HG03103 (cell line): ENCODE results near the gene IRF2.
"Not testable (repeated sequence)": the region's sequence is repeated elsewhere in the genome, so short reads cannot be mapped to it uniquely, and the experiment has no call there.

Source experiments
- ATAC-seq: cut with Tn5 transposase; IDR thresholded peaks from one replicate; pipeline ENCODE4 v1.9.1; 2021; ENCODE audit warnings: low read depth; ENCODE audit not compliant: unreplicated experiment

Gene IRF2

DNA sequence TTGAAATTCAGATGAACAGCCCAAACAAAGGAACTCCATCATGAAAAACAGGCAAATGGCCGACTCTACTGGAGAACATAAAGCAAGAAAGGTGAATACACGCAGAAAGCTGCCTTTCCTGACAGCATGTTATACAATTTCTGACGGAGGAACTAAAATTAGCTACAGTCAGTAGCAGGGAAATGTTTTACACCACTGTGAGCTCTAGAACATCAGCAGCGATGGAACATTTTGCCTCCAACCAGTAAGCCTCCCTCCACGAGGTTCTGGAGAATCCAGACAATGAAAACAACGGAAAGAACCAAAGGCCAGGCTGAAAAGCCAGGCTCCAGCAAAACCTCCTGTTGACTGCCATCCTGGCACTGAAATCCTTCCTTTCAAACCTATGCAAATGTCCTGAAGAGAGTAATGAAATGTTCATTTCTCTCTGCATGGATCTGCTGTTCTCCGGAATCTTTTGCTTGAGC is 78.9 kb downstream of the IRF2 start:
- ATAC-seq = no peak

GRCh38 chr4:184392748-184393559 is 81.4 kb downstream of the IRF2 start:
- ATAC-seq = no peak

GRCh38 chr4:184392316-184392715 is 82.0 kb downstream of the IRF2 start:
- ATAC-seq = no peak

GRCh38 chr4:184389978-184390900 is 84.1 kb downstream of the IRF2 start:
- ATAC-seq = no peak

DNA sequence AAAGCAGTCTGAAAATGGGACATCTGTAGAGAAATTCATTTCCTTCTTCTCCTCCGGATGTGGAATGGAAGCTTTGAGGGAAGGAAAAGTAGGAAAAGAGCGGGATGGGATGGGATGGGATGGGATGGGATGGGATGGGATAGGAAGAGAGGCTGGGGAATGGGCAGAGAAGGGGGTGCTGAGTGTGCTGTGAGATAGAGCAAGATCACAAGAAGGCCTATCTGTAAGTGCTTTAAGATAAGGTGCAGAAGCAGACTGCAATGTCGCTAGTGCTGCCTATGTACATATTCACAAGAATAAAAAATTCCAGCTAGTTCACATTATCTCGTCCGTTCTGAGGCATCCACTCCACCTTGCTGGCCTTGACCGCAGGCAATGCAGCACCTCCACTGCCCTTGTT is 86.2 kb downstream of the IRF2 start:
- ATAC-seq = no peak

GRCh38 chr4:184387351-184387750 is 87.0 kb downstream of the IRF2 start:
- ATAC-seq = no peak

GRCh38 chr4:184386271-184386781 is 88.0 kb downstream of the IRF2 start:
- ATAC-seq = no peak

DNA sequence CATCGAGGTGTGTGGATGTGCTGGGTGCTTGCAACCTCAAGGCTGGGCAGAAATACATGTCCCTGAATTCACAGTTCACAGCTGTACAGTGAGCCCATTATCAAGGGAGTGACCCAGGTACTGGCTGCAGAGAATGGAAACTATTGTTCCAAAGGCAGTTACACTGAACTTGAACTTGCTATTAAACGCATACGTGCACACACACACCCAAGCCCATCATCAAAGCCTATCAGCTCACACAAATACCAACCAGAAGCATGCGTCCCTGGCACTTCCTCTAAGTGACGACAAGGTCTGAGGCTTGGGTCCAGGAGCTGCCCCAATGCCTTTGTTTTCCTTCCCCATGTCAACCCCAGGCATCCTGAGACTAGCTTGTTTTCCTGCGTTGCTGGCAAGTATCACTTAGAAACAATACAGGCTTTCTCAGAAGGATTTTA is 88.6 kb downstream of the IRF2 start:
- no peak for ATAC-seq

DNA sequence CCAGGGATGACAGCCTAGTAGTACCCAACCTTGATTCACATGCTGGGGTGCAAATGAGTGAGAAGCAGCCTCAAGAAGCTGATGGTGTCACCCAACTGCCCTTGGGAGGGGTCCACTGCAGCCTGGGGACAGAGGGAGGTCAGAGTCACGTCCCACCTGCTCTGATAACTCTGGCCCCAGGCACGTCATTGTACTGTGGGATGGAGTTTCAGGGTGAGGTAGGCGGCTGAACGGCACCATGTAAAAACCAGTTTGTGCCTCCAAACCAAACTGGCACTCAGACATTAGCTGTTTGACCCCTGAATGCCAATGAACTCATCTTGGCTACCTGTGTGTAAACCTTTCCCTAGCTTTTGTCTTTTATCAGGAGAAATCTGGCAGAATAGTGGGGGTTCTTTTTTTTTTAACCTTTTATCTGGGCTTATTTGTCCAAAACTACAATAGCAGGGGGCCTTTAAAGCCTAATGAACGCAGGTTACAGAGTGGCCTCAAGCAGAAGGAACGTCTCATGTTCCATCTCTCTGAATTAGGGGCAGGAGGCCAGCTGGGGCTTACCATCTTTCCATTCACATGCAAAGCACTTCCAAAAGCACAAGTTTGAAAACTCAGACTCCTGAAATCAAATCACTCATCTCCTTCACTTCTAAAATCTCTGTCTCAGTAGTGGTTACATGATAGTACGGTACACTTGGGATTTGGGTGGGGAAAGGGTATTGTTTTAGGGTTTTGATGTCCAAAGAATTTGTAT is 89.4 kb downstream of the IRF2 start:
- ATAC-seq = peak; percentile 9

DNA sequence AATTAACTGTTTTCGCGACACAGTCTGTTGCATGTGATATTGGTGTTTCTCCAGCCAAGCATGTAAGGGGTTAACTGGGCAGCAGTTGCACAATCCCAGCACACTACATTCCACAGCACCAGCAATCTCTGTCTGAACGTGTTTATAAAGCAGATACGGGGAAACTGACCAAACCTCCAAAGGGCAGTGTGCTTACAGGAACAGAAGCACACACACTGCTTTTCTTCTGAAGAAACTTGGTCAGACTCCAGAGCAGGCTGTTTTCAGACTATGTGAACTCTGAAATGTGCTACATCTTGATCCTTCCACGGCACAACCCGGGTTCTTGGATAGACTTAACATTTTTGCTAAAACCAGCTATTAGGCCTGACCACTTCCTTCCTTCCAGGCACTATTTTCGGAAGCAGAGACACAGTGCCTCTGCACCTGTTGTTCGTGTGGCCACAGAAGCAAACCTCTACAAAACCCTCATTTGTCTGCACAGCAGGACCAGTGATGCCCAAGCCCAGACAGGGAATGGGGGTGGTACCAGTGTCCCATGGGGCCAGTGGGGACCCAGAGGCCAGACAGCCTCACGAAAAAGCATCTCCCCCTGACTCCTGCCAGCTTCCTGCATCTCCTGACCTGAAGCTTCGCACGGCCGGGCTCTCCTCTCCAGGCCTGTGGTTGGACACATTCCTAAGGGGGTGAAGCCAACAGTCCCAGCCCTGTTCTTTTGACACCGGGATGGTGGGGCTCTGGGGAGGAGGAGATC is 90.1 kb downstream of the IRF2 start:
- ATAC-seq = peak; percentile 67

- ATAC-seq = no peak
Measured at GRCh38 chr4:184383497-184384055, 90.8 kb downstream of the IRF2 start.

DNA sequence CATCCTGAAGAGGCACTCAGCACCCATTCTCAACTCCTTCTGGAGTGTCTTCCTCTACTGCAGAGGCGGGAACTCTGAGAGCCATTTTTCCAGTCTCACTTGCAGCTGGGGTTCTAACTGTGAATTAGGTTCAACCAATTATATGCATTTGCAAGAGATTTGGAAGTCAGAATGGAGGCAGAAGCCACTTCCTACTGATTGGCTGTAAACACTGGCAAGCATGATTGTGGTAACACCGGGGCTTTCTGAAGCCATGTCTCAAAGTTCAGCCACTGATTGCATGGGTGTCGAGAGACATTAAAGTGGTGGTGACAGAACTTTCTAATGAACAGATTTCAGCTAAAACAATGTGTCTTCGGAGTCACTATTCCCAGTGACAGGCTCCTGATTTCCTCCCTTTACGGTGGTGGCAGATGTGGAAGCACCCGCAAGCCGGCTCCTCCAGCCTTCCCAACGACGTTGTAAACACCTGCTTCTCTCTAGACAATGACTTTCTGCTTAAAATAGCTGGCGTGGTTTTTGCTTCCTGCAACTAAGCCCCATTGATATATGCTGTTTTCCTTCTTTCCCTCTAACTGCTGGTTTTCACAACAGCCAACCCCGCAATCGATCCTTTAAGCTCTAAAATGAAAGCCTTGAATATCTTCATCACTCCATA is 92.0 kb downstream of the IRF2 start:
- ATAC-seq = no peak

GRCh38 chr4:184380707-184381106 is 93.6 kb downstream of the IRF2 start:
- ATAC-seq = no peak

- not testable (repeated sequence) for ATAC-seq
Measured at GRCh38 chr4:184380214-184380613, 94.1 kb downstream of the IRF2 start.

GRCh38 chr4:184376923-184377322 is 97.4 kb downstream of the IRF2 start:
- no peak for ATAC-seq

GRCh38 chr4:184376126-184376838 is 98.1 kb downstream of the IRF2 start:
- ATAC-seq = no peak

DNA sequence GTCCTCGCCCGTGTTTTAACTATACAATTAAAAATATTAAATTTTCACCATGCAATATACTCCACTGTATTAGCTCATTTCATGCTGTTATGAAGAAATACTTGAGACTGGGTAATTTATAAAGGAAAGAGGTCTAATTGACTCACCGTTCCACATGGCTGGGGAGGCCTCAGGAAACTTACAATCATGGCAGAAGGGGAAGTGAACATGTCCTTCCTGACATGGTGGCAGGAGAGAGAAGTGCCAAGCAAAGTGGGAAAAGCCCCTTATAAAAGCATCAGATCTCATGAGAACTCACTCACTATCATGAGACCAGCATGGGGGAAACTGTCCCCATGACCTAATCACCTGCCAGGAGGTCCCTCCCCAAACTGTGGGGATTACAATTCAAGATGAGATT is 98.7 kb downstream of the IRF2 start:
- ATAC-seq = not testable (repeated sequence)

DNA sequence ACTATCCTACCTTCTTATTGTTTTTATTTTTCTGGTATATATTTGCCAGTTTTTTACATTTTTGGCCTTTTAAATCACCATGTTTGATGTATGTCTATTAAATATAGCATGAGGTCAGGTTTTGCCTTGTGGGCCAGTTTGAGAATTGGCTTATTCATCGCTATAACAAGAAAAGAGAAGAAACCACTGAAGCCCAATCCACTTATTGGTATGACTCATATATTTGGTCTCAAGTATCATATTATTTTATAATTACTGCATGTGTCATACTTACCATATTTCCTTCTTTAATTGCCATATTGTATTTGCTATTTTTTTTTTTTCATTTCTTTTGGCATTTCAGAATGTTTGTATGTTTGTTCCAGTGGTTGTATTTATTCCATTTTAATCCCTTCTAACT is 99.3 kb downstream of the IRF2 start:
- ATAC-seq = no peak
